HEK293 (cell line): ENCODE measurements around the gene B4GALT1.

ENCODE experiments used
- CTCF ChIA-PET: fragments of 350-600 bp; formaldehyde crosslinking; extraction: SDS; loops from one replicate; lab custom pipeline; 2021; ENCODE audit warnings: antibody characterized with exemption; lab: Yijun Ruan, JAX
- POLR2A ChIA-PET: fragments of 300-600 bp; formaldehyde crosslinking; extraction: SDS; loops from one replicate; lab custom pipeline; 2020; ENCODE audit warnings: antibody characterized with exemption, inconsistent platforms; lab: Yijun Ruan, JAX
- H3K27ac ChIP-seq: fragments of 200-500 bp; sonication (Bioruptor generic); 2 replicates; pipeline ENCODE4 v1.5.1; 2014; ENCODE audit warnings: low read depth, low read length, control low read depth, inconsistent platforms; ENCODE audit errors: extremely low read depth
- H3K36me3 ChIP-seq, 2 experiments: fragments of 200-500 bp in 1 of 2; sonication (Bioruptor generic) in 1 of 2; 1 replicate in 1 of 2; 2 replicates in 1 of 2; pipeline ENCODE4 v1.5.1; 2014 to 2017; ENCODE audit warnings: inconsistent platforms in 2 of 2, low read length in 2 of 2; ENCODE audit not compliant: control insufficient read depth in 2 of 2, insufficient read depth in 1 of 2
- H3K4me1 ChIP-seq: fragments of 200-500 bp; sonication (Bioruptor generic); 2 replicates; pipeline ENCODE4 v1.5.1; 2014; ENCODE audit warnings: mild to moderate bottlenecking, low read length, inconsistent platforms; ENCODE audit not compliant: control insufficient read depth, insufficient read depth
- H3K4me3 ChIP-seq: 2 replicates; pipeline ENCODE4 v1.5.1; 2011; ENCODE audit warnings: low read depth, mild to moderate bottlenecking, control low read depth, low read length, moderate library complexity
- H3K9me3 ChIP-seq: fragments of 200-500 bp; sonication (Bioruptor generic); 2 replicates; pipeline ENCODE4 v1.5.1; 2014; ENCODE audit warnings: low read depth, low read length, inconsistent platforms; ENCODE audit not compliant: control insufficient read depth, insufficient read depth
- FEZF1 ChIP-seq: fragments of 450-650 bp; formaldehyde crosslinking; IDR thresholded peaks from 2 replicates; pipeline ENCODE4 v1.5.1; 2016; ENCODE audit warnings: missing biosample characterization, missing genetic modification characterization
- GLIS2 ChIP-seq: fragments of 450-650 bp; formaldehyde crosslinking; IDR thresholded peaks from 2 replicates; pipeline ENCODE4 v1.5.1; 2016; ENCODE audit warnings: missing biosample characterization, missing genetic modification characterization
- KLF1 ChIP-seq: fragments of 450-650 bp; formaldehyde crosslinking; IDR thresholded peaks from 2 replicates; pipeline ENCODE4 v1.5.1; 2016; ENCODE audit warnings: missing biosample characterization, missing genetic modification characterization
- SCRT1 ChIP-seq: fragments of 450-650 bp; formaldehyde crosslinking; IDR thresholded peaks from 2 replicates; pipeline ENCODE4 v1.5.1; 2016; ENCODE audit warnings: missing biosample characterization, missing genetic modification characterization, borderline replicate concordance
- TRIM28 ChIP-seq: IDR thresholded peaks from 2 replicates; pipeline ENCODE4 v1.6.1; 2011; ENCODE audit warnings: low read length, control low read depth, borderline replicate concordance
- YY1 ChIP-seq: fragments of 450-650 bp; formaldehyde crosslinking; IDR thresholded peaks from 2 replicates; pipeline ENCODE4 v1.5.1; 2018; ENCODE audit warnings: missing biosample characterization, missing genetic modification characterization
- ZBTB17 ChIP-seq: fragments of 450-650 bp; formaldehyde crosslinking; IDR thresholded peaks from 2 replicates; pipeline ENCODE4 v1.5.1; 2016; ENCODE audit warnings: missing biosample characterization, missing genetic modification characterization
- ZBTB48 ChIP-seq: fragments of 450-650 bp; formaldehyde crosslinking; IDR thresholded peaks from 2 replicates; pipeline ENCODE4 v1.5.1; 2016; ENCODE audit warnings: missing biosample characterization, missing genetic modification characterization
- ZFP3 ChIP-seq: fragments of 450-650 bp; formaldehyde crosslinking; IDR thresholded peaks from 2 replicates; pipeline ENCODE4 v1.5.1; 2016; ENCODE audit warnings: low read depth, missing biosample characterization, missing genetic modification characterization
- ZNF174 ChIP-seq: fragments of 450-650 bp; formaldehyde crosslinking; IDR thresholded peaks from 2 replicates; pipeline ENCODE4 v1.5.0; 2017; ENCODE audit warnings: missing biosample characterization, mild to moderate bottlenecking, missing genetic modification characterization
- ZNF24 ChIP-seq: fragments of 450-650 bp; formaldehyde crosslinking; IDR thresholded peaks from 2 replicates; pipeline ENCODE4 v1.5.1; 2016; ENCODE audit warnings: missing biosample characterization, missing genetic modification characterization
- ZNF350 ChIP-seq: fragments of 450-650 bp; formaldehyde crosslinking; IDR thresholded peaks from 2 replicates; pipeline ENCODE4 v1.5.0; 2017; ENCODE audit warnings: missing biosample characterization, mild to moderate bottlenecking, missing genetic modification characterization
- ZNF48 ChIP-seq: fragments of 450-650 bp; formaldehyde crosslinking; IDR thresholded peaks from 2 replicates; pipeline ENCODE4 v1.5.1; 2016; ENCODE audit warnings: missing biosample characterization, missing genetic modification characterization
- ZNF544 ChIP-seq: fragments of 450-650 bp; formaldehyde crosslinking; IDR thresholded peaks from 2 replicates; pipeline ENCODE4 v1.5.0; 2017; ENCODE audit warnings: missing biosample characterization, missing genetic modification characterization
- ZNF610 ChIP-seq: fragments of 450-650 bp; formaldehyde crosslinking; IDR thresholded peaks from 2 replicates; pipeline ENCODE4 v1.5.1; 2016; ENCODE audit warnings: missing biosample characterization, missing genetic modification characterization, borderline replicate concordance
- ZNF621 ChIP-seq: fragments of 450-650 bp; formaldehyde crosslinking; IDR thresholded peaks from 2 replicates; pipeline ENCODE4 v1.5.1; 2017; ENCODE audit warnings: missing biosample characterization, missing genetic modification characterization
- ZNF791 ChIP-seq: fragments of 450-650 bp; formaldehyde crosslinking; IDR thresholded peaks from 2 replicates; pipeline ENCODE4 v1.5.1; 2016; ENCODE audit warnings: missing biosample characterization, missing genetic modification characterization
- ZSCAN23 ChIP-seq: fragments of 450-650 bp; formaldehyde crosslinking; IDR thresholded peaks from 2 replicates; pipeline ENCODE4 v1.5.1; 2016; ENCODE audit warnings: missing biosample characterization, missing genetic modification characterization
- TF ChIP-seq, protein P1 (sequence below): fragments of 450-650 bp; formaldehyde crosslinking; conservative IDR thresholded peaks from 2 replicates; pipeline ENCODE4 v1.5.1; 2016; ENCODE audit warnings: low read depth, missing biosample characterization, missing genetic modification characterization
- TF ChIP-seq, protein P2 (sequence below): fragments of 450-650 bp; formaldehyde crosslinking; IDR thresholded peaks from 2 replicates; pipeline ENCODE4 v1.5.1; 2016; ENCODE audit warnings: missing biosample characterization, missing genetic modification characterization
- TF ChIP-seq, protein P3 (sequence below): fragments of 450-650 bp; IDR thresholded peaks from 2 replicates; pipeline ENCODE4 v1.5.1; 2018; ENCODE audit warnings: missing biosample characterization, mild to moderate bottlenecking, missing genetic modification characterization
- TF ChIP-seq, protein P4 (sequence below): fragments of 450-650 bp; formaldehyde crosslinking; IDR thresholded peaks from 2 replicates; pipeline ENCODE4 v1.5.1; 2016; ENCODE audit warnings: missing biosample characterization, missing genetic modification characterization

Gene B4GALT1

DNA sequence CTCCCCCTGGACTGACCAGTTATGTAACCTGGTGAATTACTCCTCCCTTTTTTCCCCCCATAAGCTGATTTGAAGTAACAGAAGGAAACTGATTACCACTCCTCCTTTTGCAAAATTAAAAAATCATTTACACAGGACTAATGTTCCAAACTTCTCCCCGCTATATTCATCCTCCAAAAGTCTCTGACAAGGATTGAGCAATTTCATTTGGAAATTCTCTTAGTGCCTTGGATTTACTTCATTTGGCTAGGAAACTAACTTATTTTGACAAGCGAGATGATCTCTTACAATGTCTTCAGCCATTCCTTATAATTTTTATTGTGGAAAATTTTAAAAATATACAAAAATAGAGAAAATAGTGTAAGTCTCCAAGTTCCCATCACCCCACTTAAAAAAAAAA, 15.4 kb upstream of the B4GALT1 start (continued):
- TF ChIP-seq, protein P1, sequence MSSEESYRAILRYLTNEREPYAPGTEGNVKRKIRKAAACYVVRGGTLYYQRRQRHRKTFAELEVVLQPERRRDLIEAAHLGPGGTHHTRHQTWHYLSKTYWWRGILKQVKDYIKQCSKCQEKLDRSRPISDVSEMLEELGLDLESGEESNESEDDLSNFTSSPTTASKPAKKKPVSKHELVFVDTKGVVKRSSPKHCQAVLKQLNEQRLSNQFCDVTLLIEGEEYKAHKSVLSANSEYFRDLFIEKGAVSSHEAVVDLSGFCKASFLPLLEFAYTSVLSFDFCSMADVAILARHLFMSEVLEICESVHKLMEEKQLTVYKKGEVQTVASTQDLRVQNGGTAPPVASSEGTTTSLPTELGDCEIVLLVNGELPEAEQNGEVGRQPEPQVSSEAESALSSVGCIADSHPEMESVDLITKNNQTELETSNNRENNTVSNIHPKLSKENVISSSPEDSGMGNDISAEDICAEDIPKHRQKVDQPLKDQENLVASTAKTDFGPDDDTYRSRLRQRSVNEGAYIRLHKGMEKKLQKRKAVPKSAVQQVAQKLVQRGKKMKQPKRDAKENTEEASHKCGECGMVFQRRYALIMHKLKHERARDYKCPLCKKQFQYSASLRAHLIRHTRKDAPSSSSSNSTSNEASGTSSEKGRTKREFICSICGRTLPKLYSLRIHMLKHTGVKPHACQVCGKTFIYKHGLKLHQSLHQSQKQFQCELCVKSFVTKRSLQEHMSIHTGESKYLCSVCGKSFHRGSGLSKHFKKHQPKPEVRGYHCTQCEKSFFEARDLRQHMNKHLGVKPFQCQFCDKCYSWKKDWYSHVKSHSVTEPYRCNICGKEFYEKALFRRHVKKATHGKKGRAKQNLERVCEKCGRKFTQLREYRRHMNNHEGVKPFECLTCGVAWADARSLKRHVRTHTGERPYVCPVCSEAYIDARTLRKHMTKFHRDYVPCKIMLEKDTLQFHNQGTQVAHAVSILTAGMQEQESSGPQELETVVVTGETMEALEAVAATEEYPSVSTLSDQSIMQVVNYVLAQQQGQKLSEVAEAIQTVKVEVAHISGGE (tag by site-specific recombination) = no peak
- TF ChIP-seq ZBTB48 (tag by site-specific recombination) = no peak
- TF ChIP-seq SCRT1 (tag by site-specific recombination) = no peak
- no peak for TF ChIP-seq TRIM28
- TF ChIP-seq, all 188 proteins: peak for 0

DNA sequence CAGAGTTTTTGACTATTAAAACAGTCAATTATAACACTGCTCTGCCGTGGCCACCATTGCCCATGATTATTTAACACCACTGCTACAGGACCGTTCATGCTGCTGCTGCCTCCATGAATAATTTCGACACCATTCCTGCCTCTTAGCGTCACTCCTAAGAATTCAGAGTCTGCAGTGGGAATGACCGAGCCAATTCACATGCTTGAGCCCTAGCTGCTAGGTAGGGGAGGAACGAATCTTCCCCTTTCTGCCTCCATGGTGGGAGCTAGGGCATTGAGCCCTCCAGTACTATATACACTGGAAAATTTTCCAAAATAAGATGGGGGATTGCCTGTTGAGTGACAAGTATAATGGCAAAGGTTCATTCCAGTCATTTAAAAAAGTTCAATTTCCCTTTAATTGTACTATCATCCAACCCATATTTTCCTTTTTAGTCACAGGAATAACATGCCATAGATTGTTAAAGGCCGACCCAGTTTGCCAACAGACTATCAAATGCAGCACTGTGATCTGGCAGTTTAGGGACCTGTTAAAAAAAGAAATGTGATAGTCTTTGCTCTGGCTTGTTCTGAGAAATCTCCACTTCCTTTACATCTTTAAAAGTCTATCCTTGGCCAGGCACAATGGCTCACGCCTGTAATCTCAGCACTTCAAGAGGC, 13.5 kb upstream of the B4GALT1 start:
- ChIA-PET POLR2A (no interaction called here), CTCF (no interaction called here)
- no peaks in the 10 kb centered on the region for H3K4me1 ChIP-seq
- H3K36me3 ChIP-seq = no peaks in the 10 kb centered on the region
- no peak overlapping the region for H3K4me3 ChIP-seq
- H3K27ac ChIP-seq = no peak overlapping the region
- no peaks in the 10 kb centered on the region for H3K9me3 ChIP-seq
- no peak for TF ChIP-seq ZNF544 (tag by site-specific recombination)
- TF ChIP-seq, protein P2, sequence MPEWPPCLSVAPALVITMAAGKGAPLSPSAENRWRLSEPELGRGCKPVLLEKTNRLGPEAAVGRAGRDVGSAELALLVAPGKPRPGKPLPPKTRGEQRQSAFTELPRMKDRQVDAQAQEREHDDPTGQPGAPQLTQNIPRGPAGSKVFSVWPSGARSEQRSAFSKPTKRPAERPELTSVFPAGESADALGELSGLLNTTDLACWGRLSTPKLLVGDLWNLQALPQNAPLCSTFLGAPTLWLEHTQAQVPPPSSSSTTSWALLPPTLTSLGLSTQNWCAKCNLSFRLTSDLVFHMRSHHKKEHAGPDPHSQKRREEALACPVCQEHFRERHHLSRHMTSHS (tag by site-specific recombination) = no peak
- no peak for TF ChIP-seq ZNF48 (tag by site-specific recombination)
- TF ChIP-seq ZFP3 = no peak
- no peak for TF ChIP-seq ZSCAN23
- TF ChIP-seq ZBTB17 (tag by site-specific recombination) = no peak
- TF ChIP-seq ZNF350 = no peak
- TF ChIP-seq, protein P3, sequence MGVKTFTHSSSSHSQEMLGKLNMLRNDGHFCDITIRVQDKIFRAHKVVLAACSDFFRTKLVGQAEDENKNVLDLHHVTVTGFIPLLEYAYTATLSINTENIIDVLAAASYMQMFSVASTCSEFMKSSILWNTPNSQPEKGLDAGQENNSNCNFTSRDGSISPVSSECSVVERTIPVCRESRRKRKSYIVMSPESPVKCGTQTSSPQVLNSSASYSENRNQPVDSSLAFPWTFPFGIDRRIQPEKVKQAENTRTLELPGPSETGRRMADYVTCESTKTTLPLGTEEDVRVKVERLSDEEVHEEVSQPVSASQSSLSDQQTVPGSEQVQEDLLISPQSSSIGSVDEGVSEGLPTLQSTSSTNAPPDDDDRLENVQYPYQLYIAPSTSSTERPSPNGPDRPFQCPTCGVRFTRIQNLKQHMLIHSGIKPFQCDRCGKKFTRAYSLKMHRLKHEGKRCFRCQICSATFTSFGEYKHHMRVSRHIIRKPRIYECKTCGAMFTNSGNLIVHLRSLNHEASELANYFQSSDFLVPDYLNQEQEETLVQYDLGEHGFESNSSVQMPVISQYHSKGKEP (tag by site-specific recombination) = no peak
- TF ChIP-seq ZNF174 (tag by site-specific recombination) = no peak
- no peak for TF ChIP-seq ZNF791
- no peak for TF ChIP-seq KLF1 (tag by site-specific recombination)
- TF ChIP-seq, protein P4, sequence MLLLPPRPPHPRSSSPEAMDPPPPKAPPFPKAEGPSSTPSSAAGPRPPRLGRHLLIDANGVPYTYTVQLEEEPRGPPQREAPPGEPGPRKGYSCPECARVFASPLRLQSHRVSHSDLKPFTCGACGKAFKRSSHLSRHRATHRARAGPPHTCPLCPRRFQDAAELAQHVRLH (tag by site-specific recombination) = no peak
- no peak for TF ChIP-seq ZNF610 (tag by site-specific recombination)
- no peak for TF ChIP-seq ZNF24 (tag by site-specific recombination)
- no peak for TF ChIP-seq FEZF1
- no peak for TF ChIP-seq YY1 (tag by site-specific recombination)
- TF ChIP-seq ZNF621 = no peak
- no peak for TF ChIP-seq GLIS2 (tag by site-specific recombination)
